GM18505 (cell line): ENCODE data around the gene TP73.

Experiments
- ATAC-seq: cut with Tn5 transposase; IDR thresholded peaks from one replicate; pipeline ENCODE4 v1.9.1; 2021; ENCODE audit not compliant: unreplicated experiment
- POLR2A ChIP-seq: IDR thresholded peaks from 4 replicates; pipeline ENCODE4 v1.6.1; 2011; ENCODE audit warnings: borderline replicate concordance; ENCODE audit not compliant: insufficient read depth, insufficient read length; ENCODE audit errors: extremely low read depth

The TP73 gene

DNA sequence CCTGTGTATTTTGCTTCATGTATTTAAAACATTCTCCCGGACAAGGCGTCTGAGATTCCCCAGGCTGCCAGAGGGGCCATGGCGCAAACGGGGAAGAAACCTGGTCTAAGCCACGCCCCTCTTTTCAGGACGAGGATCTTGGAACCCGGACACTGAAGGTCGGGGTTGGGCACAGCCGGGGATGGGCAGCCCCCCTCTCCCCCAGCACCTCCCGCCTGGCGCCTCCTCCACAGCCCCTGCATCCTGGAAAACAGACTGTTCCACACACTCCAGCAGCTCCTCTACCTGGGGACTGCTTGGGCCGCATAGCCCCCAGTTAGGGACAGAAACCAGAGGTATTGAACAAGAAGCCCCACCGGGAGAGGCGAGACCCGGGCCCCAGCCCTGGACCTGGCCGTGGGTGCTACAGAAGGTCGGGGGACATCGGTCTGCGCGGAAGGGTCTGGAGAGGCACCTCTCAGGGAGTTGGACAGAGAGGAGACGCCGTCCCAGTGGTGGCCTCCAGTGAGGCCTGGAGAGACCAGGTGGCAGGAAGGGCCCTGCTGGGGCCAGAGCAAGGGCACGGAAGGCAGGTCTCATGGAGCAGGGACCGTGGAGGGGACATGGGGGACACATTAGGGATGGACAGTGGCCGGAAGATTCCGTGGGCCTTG is 5.4 kb downstream of the TP73 start:
- TF ChIP-seq POLR2A, result no peak
- ATAC-seq, result no peak

- TF ChIP-seq POLR2A, result no peak
Measured at GRCh38 chr1:3658231-3658615, 5.9 kb downstream of the TP73 start.

DNA sequence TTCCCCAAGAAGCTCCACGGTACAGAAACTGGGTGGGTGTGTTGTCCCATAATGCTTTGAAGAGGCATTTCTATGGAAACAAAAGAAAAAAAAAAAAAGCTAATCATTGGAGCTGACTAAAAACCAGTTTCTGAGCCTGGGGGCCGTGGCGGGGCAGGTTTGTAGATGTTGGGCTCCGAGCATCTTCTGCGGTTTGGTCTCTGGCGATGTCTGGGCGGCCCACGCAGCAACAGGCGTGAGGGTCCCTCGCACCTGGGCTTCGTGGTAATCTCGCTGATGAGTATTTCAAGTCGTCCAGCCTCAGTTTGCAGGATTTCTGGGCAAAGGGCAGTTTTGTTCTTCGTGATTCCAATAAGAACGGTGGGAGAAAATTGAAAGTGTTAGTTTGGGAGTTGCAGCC is 6.8 kb downstream of the TP73 start:
- no peak for TF ChIP-seq POLR2A
- ATAC-seq, result no peak

More at GRCh38 chr1:3658231-3658615, 5.9 kb downstream of the TP73 start:
- ATAC-seq, result no peak

- no peak for ATAC-seq
- no peak for TF ChIP-seq POLR2A
Measured at GRCh38 chr1:3660704-3661103, 8.4 kb downstream of the TP73 start.

DNA sequence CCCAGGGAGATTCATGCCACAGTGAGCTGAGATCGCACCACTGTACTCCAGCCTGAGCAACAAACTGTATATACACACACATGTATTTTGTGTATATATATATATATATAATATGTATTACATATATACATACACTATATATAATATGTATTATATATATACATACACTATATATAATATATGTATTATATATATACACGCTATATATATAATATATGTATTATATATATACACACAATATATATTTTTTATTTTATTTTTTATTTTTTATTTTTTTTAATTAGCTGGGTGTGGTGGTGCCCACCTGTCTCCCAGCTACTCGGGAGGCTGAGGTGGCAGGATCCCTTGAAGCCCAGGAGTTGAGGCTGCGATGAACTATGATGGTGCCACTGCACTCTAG is 9.3 kb downstream of the TP73 start:
- no peak for TF ChIP-seq POLR2A
- ATAC-seq, result no peak

GRCh38 chr1:3662080-3662671 is 9.9 kb downstream of the TP73 start:
- TF ChIP-seq POLR2A, result no peak
- ATAC-seq, result no peak

DNA sequence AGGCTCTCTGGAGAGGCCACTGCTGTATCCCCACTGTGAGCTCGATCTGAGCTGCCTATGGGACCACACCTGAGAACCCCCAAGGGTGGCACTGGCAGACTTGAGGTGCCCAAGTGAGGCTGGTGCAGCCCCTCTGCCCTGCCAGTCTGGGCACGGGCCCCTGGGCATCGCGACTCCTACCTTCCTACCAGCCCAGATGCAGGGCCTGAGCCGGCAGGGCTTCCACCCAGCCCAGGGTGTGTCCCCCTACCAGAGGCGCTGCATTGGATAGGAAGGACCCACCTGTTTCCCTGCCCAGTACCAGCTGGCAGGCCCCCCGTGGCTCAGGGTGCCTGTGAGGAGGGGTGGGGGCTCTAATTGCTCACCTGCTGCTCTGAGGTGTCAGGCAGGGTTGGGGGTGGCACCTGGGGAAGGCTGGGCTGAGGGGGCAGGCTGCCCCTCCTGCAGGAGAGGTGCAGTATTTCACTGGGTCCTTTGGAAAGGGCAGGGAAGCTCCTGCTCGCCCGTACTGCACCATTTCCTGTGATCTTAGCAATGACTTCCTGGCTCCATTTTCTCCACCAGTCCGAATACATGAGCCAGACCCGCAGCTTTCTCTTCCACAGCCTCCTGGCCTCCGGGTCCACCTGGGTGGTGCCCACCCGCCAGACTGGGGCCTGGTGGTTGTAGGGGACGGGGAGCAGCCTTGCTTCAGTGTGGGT is 11.8 kb downstream of the TP73 start:
- no peak for TF ChIP-seq POLR2A

GRCh38 chr1:3664700-3665375 is 12.5 kb downstream of the TP73 start:
- TF ChIP-seq POLR2A, result no peak
- no peak for ATAC-seq

More for the DNA sequence above, 11.8 kb downstream of the TP73 start:
- no peak for ATAC-seq

- TF ChIP-seq POLR2A, result no peak
- no peak for ATAC-seq
Measured at GRCh38 chr1:3668148-3668547, 15.8 kb downstream of the TP73 start.

DNA sequence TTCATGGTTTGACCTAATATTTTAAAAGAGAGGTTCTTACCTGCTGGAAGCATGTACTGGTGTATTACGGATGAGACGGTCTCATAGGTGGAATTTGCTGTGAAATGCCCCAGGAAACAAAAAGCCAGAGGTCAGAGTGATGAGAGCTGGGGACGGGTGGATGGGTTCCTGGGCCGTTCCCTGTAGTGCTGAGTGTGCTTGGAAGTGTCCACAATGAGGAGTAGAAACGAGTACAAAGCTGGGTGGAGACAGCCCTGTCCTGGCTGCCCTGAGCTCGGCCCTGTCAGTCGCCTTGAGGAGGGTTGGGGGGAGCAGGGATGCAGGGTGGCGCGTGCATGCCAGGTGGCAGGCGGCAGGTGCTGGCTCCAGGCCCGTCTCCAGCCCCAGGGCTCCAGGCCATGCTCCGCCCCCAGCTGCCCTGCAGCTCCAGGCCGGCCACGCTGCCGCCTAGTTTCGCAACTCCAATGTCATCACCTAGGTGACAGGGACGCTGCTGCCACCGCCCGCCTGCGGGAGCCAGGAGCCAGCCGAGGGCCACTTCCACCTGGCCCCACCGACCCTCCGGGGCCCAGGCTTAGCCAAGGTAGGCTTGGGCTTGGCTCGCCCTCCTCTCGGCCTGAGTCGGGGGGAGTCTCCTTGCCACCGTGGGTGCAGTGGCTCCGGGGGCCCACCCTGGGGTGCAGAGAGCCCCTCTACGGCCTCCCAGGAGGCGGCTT is 16.4 kb downstream of the TP73 start:
- ATAC-seq, result no peak

DNA sequence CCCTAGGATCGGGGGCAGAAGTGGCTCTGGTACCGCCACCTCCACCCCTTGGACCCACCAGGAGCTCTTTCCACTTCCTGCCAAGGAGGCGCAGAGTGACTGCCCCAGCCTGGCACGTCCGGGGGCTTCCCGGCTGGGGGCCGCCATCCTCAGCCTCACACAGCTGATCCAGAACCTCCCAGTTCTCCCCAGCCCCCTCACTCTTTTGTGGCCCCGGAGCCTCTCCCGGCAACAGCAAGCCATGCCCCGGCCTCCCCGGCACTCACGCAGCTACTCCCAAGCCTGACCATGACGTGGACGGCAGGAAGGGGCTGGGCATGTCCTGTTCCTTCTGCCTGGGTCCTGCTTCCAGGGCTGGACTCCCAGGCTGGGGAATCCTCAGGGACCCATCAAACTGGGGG is 17.1 kb downstream of the TP73 start:
- no peak for ATAC-seq
- no peak for TF ChIP-seq POLR2A

More for the DNA sequence above, 16.4 kb downstream of the TP73 start:
- no peak for TF ChIP-seq POLR2A

- no peak for TF ChIP-seq POLR2A
- ATAC-seq, result no peak
Measured at GRCh38 chr1:3669971-3670431, 17.7 kb downstream of the TP73 start.

DNA sequence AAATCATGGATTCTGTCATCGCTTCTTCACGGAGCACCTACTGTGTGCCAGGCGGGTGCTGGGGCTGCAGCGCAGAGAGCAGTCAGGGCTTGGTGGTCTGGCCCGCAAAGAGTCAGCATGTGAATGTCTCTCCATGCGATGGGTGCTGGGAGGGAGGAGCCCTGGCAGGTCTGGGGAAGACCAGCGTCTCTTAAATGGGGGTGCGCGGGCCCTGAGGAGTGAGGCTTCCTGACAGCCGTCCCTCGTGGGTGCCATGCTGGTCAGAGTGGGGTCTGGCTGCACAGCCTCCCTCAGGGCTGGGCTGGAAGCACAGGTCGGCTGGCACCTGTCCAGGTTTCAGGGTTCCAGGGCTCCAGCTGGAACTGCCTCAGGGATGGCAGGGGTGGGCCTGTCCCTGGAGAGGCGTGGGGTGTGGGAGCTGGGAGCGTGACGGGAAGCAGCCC is 18.5 kb downstream of the TP73 start:
- no peak for TF ChIP-seq POLR2A
- ATAC-seq, result no peak
